Sciatic nerve (tissue), 2 donors: ENCODE measurements around the gene LNPK. TPM values are rescaled to one million over a fixed set of nuclear protein-coding genes. Genes with fewer than 3 reads are reported as not detected.
"Not testable (repeated sequence)": the region's sequence is repeated elsewhere in the genome, so short reads cannot be mapped to it uniquely, and the experiment has no call there.

Source experiments
- ATAC-seq: fragments of 200-7000 bp; cut with Tn5 transposase; one replicate; pipeline ENCODE4 v1.9.1; 2020; ENCODE audit warnings: mild to moderate bottlenecking, moderate library complexity
- DNase-seq: peaks from one replicate; pipeline ENCODE4 v3.0.0-alpha.2; 2020; ENCODE audit warnings: low spot score
- intact Hi-C: fragments of 100-400 bp; cut with DNase I; formaldehyde crosslinking; loops from one replicate; pipeline ENCODE4 v1.14.2; 2022
- total RNA-seq: library from RNA; stranded (reverse); fragmentation: NEBNext Ultra II Directional; extraction: Animal tissue kit (Norgen Biotek cat#: 25700); gene quantifications from one replicate; pipeline ENCODE4 v1.2.1, GENCODE V29; 2021
- donor health status: DM: no; HTN: no; CAD: no.
- donor health status: DM: no; HTN: no; CAD: no.

LNPK gene
- total RNA-seq, 1 donor from 2014 or later, result 42.1 TPM

DNA sequence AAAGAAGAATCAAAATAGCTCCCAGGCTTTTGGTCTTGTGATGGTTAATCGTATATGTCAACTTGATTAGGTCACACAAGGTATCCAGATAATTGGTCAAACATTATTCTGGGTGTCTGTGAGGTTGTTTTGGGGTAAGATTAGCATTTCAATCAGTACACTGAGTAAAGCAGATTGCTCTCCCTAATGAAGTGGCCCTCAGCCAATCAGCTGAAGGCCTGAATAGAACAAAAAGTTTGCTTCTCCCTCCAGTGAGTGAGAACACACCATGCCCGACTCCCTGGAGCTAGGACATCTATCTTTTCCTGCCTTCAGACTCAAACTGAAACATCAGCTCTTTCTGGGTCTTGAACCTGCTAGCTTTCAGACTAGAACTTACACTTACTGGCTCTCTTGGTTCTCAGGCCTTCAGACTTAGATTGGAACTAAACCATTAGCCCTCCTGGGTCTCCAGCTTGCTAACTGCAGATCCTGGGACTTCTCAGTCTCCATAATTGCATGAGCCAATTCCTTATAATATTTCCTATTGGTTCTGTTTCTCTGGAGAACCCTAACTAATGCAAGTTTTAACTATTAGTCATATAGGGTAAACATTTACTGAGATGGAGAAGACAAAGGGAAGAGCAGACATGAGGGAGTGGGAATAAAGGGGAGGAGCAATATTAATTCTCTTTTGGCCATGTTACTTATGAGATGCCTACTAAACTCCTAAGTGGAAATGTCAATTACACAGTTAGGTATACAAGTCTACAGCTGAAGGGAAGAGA is 25.5 kb downstream of the LNPK start:
- ATAC-seq, result no peak
- intact Hi-C loops, result no loop called here
- no peak for DNase-seq

DNA sequence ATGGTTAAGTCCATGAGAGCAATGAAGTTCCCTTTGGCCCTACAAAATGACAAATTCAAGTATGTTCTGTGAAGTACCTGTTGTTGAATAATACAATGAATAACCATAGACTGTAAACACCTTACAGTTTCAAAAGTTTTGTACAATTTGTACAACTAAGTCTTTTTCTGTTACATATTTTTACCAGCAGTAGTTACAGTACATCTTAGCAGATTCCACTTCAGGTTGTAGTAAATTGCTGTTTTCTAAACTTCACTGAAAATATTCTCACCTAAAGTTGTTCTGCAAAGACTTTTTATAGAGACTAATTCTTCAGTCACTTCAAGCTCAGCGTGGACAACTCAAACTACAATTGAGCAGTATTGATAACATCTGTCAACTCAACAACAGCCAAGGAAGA is 28.7 kb downstream of the LNPK start:
- DNase-seq (no peak), ATAC-seq (no peak)
- intact Hi-C loops, result no loop called here

DNA sequence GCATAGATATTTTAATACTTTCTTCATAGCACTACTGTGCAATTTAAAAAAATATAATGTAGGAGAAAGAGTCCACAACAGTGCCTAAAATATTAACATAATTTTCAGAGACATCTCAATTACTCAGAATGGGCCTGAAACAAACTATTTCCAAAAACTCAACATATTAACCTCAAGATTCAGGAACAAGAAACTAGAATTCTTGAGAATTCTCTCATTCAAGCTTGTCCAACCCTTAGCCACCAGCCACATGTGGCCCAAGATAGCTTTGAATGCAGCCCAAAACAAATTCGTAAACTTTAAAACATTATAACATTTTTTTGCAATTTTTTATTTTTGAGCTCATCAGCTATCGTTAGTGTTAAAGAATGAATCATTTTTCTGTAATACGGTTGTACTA is 35.2 kb downstream of the LNPK start:
- ATAC-seq (no peak), DNase-seq (no peak)
- intact Hi-C loops, result no loop called here

DNA sequence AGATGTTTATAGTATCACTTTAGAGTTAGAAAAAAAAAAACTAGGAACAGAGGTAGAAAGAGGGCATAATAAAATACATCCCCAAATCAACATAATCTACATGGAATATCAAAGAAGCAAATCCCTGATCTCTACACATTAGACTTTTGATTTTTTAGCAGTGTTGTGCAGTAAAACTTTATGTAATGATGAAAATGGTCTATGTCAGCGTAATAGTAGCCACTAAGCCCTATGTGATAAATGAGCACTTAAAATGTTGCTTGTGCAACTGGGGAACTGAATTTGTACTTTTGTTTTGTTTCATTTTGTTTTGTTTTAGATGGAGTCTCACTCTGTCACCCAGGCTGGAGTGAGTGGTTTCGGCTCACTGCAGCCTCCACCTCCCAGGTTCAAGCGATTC is 36.3 kb downstream of the LNPK start:
- ATAC-seq, result no peak
- DNase-seq, result no peak
- intact Hi-C loops, result no loop called here

DNA sequence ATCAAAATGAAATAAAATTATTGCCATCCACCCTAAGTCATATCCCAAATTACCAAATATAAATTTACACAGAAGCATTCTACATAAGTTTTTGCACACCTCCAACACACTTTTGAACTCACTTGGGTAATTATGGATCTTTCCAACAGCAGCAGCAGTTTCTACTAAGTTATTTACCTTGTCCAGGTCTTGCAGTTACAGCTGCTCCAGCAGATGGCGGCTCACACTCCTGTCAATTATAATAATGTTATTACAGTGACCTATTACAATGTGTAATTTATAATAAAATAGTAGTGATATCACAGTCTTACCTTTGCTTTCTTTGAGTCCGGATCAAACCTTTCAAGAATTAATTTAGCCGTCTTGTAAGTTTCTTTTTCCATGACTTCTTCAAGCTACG is 37.9 kb downstream of the LNPK start:
- ATAC-seq (no peak), DNase-seq (no peak)
- intact Hi-C loops, result no loop called here

DNA sequence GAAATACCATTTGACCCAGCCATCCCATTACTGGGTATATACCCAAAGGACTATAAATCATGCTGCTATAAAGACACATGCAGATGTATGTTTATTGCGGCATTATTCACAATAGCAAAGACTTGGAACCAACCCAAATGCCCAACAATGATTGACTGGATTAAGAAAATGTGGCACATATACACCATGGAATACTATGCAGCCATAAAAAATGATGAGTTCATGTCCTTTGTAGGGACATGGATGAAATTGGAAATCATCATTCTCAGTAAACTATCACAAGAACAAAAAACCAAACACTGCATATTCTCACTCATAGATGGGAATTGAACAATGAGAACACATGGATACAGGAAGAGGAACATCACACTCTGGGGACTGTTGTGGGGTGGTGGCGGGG is 38.9 kb downstream of the LNPK start:
- intact Hi-C loops, DNase-seq, ATAC-seq: not testable (repeated sequence)

DNA sequence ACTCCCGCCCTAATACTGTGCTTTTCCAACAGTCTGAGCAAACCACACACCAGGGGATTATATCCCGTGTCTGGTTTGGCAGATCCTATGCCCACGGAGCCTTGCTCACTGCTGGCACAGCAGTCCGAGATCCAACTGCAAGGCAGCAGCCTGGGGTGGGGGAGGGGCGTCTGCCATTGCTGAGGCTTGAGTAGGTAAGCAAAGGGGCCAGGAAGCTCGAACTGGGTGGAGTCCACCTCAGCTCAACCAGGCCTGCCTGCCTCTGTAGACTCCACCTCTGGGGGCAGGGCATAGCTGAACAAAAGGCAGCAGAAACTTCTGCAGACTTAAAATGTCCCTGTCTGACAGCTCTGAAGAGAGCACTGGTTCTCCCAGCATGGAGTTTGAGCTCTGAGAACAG is 44.2 kb downstream of the LNPK start:
- intact Hi-C loops, result no loop called here
- no peak for ATAC-seq
- no peak for DNase-seq

DNA sequence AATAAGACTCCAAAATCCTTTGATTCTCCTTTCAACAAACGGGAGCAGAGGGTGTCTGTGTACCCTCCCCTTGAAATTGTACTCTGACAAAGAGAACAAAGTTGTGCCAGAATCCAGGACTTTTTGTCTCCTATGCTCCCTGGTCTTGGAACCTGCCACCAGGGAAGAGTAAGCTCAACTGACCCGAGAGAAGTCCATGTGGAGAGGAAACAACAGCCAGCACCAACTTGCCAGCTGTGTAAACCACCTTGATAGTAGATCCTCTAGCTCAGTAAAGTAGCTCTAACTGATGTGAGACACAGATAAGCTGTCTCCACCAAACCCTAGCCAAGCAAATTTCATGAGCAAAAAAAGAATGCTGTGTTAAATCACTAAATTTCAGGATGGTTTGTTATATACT is 46.9 kb downstream of the LNPK start:
- intact Hi-C loops, result no loop called here
- ATAC-seq (no peak), DNase-seq (no peak)

DNA sequence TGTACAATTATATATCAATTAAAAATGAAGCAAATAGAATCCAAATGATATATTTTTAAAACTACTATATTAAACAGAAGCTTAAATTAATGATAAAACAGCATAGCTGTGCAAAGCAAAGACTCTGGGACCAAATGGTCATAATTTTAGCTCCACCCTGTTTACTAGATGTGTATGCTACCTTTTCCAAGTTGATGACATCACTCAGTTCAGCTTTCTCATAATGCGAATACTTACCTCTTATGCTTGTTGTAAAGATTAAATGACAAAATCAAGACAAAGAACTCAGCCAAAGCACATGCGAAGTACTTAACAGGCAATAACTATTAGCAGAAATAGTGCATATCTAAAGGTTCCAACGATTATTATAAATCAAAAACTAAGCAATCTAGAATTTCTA is 51.6 kb downstream of the LNPK start:
- no peak for ATAC-seq
- no peak for DNase-seq
- intact Hi-C loops, result no loop called here

DNA sequence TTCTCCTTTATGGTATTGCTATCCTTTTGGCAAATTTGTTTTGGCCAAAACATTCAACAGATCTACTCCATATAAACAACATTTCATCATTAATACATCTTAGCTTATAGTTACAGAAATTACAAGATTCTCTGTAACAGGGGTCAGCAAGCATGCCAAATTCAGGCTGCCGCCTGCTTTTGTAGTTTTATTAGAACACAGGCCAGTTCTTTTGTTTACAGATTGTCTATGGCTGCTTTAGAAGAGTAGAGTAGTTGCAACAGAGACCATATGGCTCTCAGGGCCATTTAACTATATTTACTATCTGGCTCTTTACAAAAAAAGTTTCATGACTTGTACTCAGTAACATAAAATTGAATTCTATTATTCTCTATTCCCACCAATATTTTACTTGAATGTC is 53.9 kb downstream of the LNPK start:
- intact Hi-C loops, result no loop called here
- DNase-seq, result no peak
- ATAC-seq, result no peak

DNA sequence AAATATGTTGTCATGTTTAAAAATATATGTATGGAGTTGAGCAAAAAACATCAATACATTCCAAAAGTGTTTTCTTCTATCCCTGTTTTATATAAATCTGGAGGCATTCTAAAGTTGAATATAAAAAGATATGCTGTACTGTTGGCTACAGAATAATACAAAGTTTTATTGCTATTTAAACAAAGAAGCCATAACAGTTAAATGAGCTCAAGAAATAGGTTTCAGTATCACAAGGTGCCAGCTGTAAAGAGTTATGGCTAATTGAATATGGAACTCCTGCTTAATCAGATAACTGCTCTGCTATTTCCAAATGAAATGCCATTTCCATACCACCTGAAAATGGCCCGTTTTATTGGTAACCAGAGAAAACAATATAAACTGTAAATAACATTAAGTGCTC is 55.0 kb downstream of the LNPK start:
- DNase-seq (no peak), ATAC-seq (no peak)
- intact Hi-C loops, result no loop called here

DNA sequence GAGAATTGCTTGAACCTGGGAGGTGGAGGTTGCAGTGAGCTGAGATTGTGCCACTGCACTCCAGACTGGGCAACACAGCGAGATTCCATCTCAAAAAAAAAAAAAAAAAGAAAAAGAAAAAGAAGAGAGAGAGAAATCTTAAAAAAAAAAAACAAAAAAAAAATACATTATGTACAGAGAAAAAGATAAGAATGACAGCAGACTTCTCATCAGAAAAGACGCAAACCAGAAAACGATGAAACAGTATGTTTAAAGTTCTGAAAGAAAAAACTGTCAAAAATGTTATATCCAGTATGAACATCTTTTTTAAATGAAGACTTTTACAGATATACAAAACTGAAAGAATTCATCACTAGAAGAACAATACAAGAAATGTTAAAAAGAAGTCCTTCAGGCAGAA is 60.4 kb downstream of the LNPK start:
- ATAC-seq (no peak), DNase-seq (no peak)
- intact Hi-C loops, result no loop called here

DNA sequence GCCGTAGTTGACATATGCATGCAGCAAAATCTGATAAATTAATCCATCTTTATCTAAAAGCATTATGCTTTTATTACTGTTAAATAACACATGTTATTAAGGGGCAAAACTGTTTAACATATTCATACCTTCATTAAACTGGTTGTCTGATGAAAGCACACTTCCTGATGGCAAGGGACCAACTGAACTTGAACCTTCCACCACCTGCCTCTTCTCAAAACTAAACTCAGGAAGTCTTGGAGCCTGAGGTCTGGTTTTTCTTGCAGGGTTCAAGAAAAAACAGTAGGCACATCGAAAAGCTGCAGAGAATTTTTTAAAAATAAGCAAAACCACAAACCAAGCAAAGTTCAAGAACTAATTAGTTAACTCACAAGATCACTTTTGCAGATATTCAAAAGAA is 64.9 kb downstream of the LNPK start:
- ATAC-seq (no peak), DNase-seq (no peak)
- intact Hi-C loops, result no loop called here

DNA sequence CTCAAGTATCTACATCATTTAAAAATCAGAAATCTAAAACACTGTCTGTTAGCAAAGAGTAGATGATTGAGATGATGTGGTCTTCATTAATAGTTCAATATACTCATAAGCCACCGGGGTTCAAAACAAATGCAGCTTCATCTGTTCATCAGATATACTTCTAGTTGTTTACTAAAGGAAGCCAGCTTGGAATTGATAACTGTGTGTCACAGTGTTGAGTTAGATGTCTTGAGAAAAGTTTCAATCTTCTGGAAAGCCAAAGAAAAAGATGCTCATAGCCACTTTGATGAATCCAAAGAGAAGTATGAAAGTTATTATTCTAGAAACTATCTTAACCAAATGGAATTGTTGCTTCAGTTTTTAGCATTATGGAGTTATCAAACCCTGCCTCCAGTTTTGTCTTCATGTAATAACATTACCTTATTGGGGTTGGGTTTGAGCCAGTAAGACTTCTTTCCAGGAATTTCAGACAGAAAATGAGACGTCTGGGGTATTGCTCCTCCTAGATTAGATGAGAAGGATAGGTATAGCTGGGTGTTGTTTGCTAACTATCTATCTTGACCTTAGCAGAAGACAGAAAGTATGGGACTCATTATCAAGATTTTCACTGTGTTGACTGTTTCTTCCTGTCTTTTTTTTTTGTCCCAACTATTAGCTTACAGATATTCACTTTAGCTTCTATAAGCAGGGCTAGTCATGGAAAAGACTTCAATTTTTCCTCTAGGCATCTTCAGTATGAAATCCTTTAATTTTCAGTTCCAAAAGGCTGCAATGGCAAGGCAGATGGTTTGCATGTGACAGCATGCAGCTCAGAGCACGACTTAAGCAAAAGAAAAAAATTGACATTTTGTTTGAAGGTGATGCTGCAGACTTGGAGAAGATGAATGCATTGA is 66.5 kb downstream of the LNPK start:
- DNase-seq, result no peak
- intact Hi-C loops, result no loop called here
- ATAC-seq, result no peak

DNA sequence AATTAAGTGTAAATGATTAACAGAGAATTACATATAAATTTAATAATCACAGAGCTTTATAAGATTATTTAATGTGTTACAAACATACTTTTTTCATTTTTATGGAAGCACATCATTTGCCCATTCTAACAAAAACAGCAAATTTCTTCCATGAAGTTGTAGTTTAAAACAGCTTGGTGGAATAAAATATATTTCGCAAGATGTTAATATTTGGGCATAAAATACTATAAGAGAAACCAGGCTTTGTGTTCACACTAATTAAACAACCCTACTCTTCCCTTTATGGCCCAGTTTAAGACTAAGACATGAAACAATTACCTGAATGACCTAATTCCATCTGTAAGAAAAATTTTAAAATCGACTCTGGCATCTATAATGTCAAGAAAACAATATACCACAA is 69.4 kb downstream of the LNPK start:
- no peak for ATAC-seq

DNA sequence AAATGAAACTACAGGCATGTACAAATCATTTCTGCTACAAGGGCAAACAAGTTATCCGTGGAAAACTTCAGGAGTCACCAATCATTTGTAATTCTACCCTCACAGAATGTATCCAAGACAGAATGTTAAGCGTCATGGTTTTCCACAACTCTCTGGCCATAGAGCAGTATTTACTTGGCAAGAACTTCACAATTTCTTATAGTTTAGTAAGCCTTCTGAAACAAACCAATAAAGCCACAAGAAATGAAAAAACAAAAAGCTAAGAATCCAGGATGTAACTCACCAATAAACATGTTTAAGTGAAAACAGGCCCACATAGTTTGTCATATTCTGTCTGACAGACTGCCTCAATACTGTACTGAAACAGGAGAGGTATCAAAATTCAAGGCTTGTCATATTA is 70.3 kb downstream of the LNPK start:
- DNase-seq (no peak), ATAC-seq (no peak)
- intact Hi-C loops, result no loop called here

More for the DNA sequence above, 69.4 kb downstream of the LNPK start:
- DNase-seq, result no peak
- intact Hi-C loops, result no loop called here

DNA sequence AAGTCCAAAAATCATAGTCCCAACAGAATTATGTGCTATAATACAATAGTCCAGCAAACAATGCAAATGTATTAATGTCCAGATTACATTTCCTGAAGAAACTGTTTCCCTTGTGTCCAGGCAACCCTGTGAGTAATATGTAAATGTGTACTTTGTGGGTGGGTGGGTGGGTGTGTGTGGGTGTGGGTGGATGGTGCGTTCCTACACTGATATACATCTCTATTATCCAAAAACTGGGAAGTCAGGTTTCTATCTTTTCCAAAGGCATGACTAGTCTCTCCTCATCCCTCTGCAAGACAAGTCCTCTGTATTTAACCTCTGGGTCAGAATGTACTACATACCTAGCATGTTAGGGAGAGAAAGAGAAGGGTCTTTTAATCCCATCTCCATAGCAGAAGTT is 71.6 kb downstream of the LNPK start:
- intact Hi-C loops, result no loop called here
- ATAC-seq (no peak), DNase-seq (no peak)

DNA sequence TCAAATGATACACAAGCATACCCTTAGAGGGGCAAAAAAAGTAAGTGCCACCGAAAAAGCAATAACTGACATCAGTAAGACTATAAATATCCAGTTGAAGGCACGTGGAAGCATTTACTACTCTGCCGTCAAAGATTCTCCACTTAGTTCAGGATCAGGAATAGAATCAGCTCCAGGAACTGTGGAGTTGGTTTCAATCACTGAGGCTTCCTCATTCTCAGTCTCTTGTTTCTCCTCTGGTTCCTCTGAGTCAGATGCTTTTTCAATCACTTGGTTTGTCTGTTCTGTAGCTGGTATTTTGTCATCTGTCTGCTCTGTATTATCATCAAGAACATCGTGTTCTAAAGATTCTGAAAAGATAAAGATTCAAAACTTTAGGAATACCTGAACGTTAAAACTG is 72.2 kb downstream of the LNPK start:
- intact Hi-C loops, result no loop called here
- DNase-seq (no peak), ATAC-seq (no peak)

DNA sequence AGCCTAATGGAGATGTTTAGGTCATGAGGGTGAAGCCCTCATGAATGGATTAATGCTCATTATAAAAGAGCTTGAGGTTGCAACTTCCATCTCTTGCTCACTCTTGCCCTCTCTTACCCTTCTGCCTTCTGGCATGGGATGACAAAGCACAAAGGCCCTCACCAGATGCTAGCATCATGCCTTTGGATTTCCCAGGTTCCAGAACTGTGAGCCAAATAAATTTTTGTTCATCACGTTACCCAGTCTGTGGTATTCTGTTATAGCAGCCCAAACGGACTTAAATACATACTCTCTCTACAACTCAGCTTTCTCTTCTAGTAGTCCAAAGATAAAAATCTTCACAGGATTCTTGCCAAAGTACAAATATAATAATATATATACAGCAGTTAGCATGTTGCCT is 75.8 kb downstream of the LNPK start:
- no peak for ATAC-seq
- intact Hi-C loops, result no loop called here
- no peak for DNase-seq

DNA sequence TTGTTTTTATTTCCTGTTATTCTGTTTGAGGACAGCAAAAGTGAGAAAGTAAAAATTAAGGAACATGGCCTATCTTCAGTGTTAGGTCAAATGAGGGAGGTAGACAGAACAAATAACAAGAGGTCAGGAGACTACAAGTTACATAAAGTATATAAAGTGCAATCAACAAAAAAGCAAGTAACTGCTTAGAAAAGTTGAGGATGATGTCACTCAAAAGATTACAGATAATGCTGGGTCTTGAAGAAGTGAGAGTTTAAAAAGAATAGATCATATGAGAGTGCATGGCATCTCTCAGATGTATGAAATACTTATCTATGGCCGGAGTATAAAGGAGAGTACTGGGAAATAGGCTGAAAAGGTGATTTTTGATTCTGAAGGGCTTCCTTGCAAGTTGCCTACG is 79.9 kb downstream of the LNPK start:
- intact Hi-C loops, result no loop called here
- DNase-seq, result no peak
- no peak for ATAC-seq

DNA sequence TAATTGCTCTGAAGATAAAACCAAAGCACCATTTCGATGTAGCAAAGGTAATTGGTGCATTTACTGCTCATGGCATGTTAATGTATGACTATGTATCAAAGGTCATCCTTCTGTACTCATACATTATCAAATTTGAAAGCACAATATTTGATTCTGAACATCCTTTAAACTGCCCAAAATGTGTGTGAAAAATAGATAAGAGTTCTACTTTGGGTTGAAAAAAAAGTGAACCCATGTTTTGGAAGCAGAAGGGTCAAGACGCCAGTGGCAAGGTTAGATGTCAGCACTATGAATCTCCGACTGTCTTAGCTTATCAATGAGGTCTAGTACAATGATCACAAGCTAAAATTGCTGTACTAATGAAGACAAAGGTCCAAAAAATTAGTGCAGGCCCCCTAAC is 83.1 kb downstream of the LNPK start:
- no peak for DNase-seq
- ATAC-seq, result no peak
- intact Hi-C loops, result no loop called here
